Measurements from ENCODE around the gene POPDC3.

Gene POPDC3

DNA sequence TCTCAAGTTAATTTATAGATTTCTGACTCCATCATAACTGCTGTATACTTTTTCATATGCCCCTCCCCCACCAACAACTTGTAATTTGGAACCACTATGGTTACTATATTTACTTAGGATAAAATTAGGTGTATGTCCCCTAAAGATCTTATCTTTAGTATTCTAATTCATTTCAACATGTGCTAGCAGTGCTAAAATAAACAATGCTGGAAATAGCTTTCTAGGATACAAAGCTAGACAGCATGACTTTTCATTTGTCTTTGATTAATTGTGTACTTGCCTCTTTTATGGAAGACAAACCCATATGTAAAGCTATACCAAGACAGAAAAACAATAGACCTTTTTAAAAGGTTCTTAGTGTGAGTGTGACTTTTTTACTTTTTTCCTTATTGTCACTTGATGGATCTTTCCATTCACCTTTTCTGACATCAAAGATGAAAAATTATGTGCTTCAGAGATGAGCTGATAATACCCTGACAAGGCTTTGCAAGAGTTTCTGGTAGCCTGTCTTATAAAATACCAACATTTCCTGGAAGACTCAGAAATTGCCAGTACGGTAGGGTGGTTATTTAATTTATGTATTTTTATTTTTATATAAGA is 31.2 kb upstream of the POPDC3 start:
- TF ChIP-seq JUND (IDR thresholded peaks at IDR 0.05; ENCODE audit: low read depth) = no peak
- no peak for DNase-seq (ENCODE audit: low read depth in 1 of 2, low spot score in 1 of 2)
- in situ Hi-C loops (cut with HindIII; ENCODE audit: low pct_unique_long_range_greater_than_20kb, low sequenced_read_pairs) = no loop called here

DNA sequence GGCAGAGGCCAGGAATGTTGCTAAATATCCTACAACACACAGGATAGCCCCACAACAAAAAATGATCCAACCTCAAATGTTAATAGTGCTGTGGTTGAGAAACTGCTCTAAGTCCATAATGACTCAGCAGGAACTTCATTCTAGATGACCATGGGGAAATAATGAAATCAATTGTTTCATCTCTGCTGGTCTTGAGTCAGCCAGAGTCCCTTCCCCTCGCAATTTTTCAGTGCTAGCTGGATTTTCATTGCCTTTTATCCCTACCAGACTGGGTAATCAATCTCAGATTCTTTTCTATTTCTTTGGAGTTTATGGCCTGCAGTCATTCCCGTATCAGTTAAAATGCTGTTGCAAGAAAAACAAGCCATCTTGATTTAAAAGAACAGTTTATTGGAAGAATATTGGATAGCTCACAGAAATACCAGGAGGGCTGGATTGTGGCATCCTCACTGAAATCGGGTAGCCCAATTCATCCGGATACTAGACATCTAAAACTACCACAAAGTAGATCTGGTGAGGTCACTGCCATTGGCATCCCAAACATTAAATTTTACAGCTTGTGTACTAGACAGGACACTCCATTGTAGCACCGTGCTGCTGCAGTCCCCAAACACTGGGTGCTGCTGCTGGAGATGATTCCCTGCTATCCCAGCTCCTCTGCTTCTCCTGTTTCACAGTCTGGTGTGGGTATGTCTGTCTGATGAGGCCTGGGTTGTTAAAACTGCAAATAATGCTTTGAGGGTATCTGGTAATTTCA is 30.3 kb upstream of the POPDC3 start:
- no peak for DNase-seq (ENCODE audit: low read depth in 1 of 2, low spot score in 1 of 2)
- in situ Hi-C loops (cut with HindIII; ENCODE audit: low pct_unique_long_range_greater_than_20kb, low sequenced_read_pairs) = no loop called here
- no peak for TF ChIP-seq JUND (IDR thresholded peaks at IDR 0.05; ENCODE audit: low read depth)

DNA sequence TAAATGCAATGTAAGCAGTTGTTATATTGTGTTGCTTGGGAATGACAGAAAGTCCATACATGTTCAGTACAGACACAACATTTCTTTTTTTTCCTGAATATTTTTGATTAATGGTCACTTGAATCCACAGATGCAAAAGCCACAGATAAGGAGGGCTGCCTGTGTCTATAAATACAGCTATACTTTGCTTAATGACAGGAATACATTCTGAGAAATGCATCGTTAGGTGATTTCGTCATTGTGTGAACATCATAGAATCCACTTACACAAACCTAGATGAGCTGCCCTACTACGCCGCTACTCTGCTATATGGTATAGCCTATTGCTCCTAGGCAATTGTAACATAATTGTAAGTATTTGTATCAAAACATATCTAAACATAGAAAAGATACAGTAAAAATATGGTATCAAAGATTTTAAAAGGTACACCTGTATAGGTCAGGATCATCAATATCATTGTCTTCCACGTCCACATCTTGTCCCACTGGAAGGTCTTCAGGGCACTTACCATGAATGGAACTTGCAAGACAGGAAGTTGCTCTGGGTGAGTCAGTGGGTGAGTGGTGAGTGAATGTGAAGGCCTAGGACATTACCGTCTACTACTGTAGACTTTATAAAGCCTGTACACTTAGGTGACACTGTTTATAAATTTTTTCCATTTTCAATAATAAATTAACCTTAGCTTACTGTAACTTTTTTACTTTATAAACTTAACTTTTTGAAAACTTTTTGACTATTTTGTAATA is 27.9 kb upstream of the POPDC3 start:
- in situ Hi-C loops (cut with HindIII; ENCODE audit: low pct_unique_long_range_greater_than_20kb, low sequenced_read_pairs) = no loop called here
- no peak for DNase-seq (ENCODE audit: low read depth in 1 of 2, low spot score in 1 of 2)
- TF ChIP-seq JUND (IDR thresholded peaks at IDR 0.05; ENCODE audit: low read depth) = no peak

DNA sequence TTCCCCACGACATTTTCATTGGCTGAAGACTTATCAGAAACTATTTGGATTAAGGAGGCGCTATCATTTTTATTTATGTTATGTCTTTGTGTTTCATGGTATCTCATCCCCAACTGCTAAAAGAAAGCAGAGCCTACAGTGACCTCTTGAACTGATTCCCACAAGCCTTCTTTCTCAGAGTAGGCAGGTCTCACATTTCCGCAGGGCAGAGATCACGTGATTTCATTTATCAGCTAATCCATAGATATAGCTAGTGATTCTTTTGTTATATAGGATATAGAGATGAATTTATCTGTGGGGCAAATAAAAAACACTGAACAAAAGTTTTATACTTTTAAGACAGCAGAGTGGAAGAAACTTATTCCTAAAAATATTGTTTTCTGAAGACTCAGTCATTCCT is 25.0 kb upstream of the POPDC3 start:
- in situ Hi-C loops (cut with HindIII; ENCODE audit: low pct_unique_long_range_greater_than_20kb, low sequenced_read_pairs) = no loop called here
- DNase-seq (ENCODE audit: low read depth in 1 of 2, low spot score in 1 of 2) = no peak
- TF ChIP-seq JUND (IDR thresholded peaks at IDR 0.05; ENCODE audit: low read depth) = no peak

DNA sequence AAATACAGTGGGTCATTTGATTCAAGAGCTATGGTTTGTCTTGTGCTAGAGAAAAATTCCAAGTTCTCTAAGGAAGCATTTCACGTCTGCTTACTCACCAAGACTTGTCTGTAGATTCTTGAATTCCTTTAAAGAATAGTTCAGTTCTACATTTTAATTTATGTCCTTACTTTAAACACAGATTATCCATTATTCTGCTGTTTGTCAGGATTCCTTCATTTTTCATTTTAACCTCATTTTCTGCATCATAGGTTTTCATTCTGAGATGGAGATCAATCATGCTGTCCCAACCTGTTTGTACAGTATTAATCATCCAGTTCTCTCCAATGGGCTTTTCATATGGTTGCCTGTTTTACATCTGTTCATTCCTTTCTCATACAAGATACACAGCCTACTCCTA is 24.5 kb upstream of the POPDC3 start:
- TF ChIP-seq JUND (IDR thresholded peaks at IDR 0.05; ENCODE audit: low read depth) = no peak
- in situ Hi-C loops (cut with HindIII; ENCODE audit: low pct_unique_long_range_greater_than_20kb, low sequenced_read_pairs) = no loop called here
- DNase-seq (ENCODE audit: low read depth in 1 of 2, low spot score in 1 of 2) = no peak

DNA sequence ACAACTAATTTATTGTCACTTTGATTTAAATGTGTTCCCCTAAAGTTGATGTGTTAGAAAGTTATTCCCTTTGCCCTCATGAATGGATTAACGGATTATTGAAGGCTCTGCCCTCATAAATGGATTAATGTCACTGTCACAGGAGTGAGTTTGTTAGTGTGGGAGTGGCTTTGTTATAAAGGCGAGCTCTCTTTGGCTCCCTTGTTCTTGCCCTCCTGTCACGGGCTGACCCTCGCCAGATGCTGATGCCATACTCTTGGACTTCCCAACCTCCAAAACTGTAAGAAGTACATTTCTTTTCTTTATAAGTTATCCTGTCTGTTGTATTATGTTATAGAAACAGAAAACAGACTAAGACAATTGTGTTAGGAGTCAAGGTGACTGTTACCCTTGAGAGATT is 22.7 kb upstream of the POPDC3 start:
- no peak for DNase-seq (ENCODE audit: low read depth in 1 of 2, low spot score in 1 of 2)
- in situ Hi-C loops (cut with HindIII; ENCODE audit: low pct_unique_long_range_greater_than_20kb, low sequenced_read_pairs) = no loop called here
- TF ChIP-seq JUND (IDR thresholded peaks at IDR 0.05; ENCODE audit: low read depth) = no peak

DNA sequence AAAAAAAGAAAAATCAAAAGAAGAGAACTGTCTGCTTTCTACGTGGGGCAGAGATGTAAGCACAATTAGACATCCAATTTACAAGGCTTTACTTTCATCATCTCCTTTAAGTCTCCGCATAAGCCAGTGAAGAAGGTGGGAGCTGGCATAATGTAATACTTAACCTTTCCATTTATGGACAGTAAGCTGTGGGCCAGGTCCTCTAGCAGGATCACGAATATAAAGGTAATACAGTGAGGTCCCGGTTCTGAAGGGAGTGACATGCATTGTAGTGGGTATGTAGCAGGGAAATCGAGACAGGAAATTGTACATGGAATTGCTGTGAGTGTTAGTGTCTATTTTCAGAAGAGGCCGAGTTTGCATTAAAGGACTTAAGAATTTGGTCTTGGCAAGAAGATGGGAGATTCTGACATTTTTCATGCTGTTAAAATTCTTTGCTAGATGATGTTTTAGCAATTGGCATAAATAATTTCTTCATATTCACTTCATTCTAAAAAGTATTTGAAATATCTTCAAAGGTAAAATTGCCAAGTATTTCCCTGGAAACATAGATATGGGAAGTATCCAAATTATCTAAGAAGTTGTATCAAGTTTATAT is 20.4 kb upstream of the POPDC3 start:
- no peak for DNase-seq (ENCODE audit: low read depth in 1 of 2, low spot score in 1 of 2)
- in situ Hi-C loops (cut with HindIII; ENCODE audit: low pct_unique_long_range_greater_than_20kb, low sequenced_read_pairs) = no loop called here
- TF ChIP-seq JUND (IDR thresholded peaks at IDR 0.05; ENCODE audit: low read depth) = no peak

DNA sequence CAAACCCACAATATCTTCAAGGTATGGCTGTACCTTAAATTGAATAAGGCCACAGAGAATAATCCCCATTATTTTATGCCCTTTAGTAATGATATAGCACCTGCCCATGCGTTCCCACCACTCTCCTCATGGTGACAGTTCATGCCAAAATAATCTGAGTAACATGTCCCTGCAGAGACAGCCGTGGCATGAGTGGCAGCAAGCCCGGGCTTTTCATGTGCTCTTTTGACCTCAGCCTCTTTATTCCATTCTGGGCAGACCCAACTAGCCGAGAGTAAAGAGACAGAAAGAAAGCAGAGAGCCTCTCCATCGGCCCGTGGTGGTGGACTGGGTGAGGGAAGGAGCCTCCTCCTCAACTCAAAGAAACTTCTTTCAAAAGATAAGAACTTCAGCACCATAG is 19.9 kb upstream of the POPDC3 start:
- no peak for DNase-seq (ENCODE audit: low read depth in 1 of 2, low spot score in 1 of 2)
- in situ Hi-C loops (cut with HindIII; ENCODE audit: low pct_unique_long_range_greater_than_20kb, low sequenced_read_pairs) = no loop called here
- no peak for TF ChIP-seq JUND (IDR thresholded peaks at IDR 0.05; ENCODE audit: low read depth)

DNA sequence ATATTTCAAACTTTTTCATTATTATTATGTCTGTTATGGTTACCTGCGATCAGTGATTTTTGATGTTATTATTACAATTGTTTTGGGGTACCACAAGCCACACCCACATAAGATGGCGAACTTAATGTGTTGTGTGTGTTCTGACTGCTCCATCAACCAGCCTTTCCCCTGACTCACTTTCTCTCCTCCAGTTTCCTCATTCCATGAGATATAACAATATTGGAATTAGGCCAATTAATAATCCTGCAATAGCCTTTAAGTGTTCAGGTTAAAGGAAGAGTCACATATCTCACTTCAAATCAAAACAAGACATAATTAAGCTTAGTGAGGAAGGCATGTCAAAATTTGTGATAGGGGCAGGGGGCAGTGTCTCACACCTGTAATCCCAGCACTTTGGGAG is 16.3 kb upstream of the POPDC3 start:
- in situ Hi-C loops (cut with HindIII; ENCODE audit: low pct_unique_long_range_greater_than_20kb, low sequenced_read_pairs) = no loop called here
- TF ChIP-seq JUND (IDR thresholded peaks at IDR 0.05; ENCODE audit: low read depth) = no peak
- no peak for DNase-seq (ENCODE audit: low read depth in 1 of 2, low spot score in 1 of 2)

DNA sequence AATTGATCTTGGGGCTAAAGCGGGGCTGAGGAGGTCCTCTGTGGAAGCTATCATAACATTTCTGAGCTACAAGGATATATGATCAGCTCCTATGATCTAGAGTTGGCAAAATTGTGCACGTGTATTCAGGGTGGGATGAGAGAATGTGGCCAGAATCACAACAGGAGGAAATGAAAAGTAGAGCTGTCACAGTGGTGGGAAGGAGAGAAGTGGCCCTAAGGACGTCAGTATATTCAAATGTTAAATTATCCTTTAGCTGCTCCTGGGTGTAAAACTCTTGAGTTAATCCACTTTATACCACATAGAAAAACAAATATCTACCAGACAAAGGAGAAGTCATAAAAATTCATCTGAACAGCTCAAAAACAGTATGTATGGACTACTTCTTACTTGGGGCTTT is 14.8 kb upstream of the POPDC3 start:
- no peak for TF ChIP-seq JUND (IDR thresholded peaks at IDR 0.05; ENCODE audit: low read depth)
- DNase-seq (ENCODE audit: low read depth in 1 of 2, low spot score in 1 of 2) = no peak
- in situ Hi-C loops (cut with HindIII; ENCODE audit: low pct_unique_long_range_greater_than_20kb, low sequenced_read_pairs) = no loop called here

DNA sequence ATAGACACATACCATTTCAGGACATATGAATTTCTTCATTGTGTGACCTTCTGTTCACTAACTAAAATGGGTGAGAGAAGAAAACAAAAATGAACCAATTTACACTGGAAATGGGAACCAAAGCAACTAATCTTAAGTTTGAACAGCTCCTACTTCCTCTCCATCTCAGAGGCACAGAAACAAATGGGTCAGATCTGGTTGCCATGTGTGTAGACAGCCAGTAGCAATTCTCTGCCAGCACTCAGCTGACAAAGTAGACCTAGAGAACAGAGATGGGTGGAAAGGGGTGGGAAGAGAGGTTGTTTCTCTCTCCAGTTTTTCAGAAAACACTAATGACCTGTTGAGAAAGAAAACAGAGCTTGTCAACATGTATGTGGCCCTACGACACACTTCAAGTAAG is 14.3 kb upstream of the POPDC3 start:
- DNase-seq (ENCODE audit: low read depth in 1 of 2, low spot score in 1 of 2) = no peak
- no peak for TF ChIP-seq JUND (IDR thresholded peaks at IDR 0.05; ENCODE audit: low read depth)
- in situ Hi-C loops (cut with HindIII; ENCODE audit: low pct_unique_long_range_greater_than_20kb, low sequenced_read_pairs) = no loop called here

DNA sequence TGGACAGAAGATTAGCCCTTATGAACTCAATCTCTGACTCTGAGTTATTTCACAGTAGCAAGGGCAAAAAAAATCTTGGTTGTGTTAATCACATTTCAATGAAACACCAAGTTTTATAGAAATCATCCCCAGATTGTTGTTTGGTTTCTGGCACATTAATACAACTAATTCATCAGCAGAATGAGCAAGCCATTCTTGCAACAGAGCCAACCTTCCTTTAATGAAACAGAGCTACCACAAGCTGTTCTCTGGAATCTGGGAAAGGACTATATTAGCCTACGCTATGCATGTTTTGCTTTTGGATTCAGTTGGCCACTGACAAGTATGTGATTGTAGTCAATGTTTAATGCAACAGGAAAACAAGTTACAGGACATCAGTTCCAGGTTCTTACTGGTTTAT is 13.8 kb upstream of the POPDC3 start:
- no peak for TF ChIP-seq JUND (IDR thresholded peaks at IDR 0.05; ENCODE audit: low read depth)
- DNase-seq (ENCODE audit: low read depth in 1 of 2, low spot score in 1 of 2) = no peak
- in situ Hi-C loops (cut with HindIII; ENCODE audit: low pct_unique_long_range_greater_than_20kb, low sequenced_read_pairs) = no loop called here

Measured in T47D (cell line).